WTC11 (cell line): Measurements from ENCODE around the gene CPT1B. TPM values are rescaled to one million over a fixed set of nuclear protein-coding genes. Genes with fewer than 3 reads are reported as not detected.

ENCODE experiments used
- ATAC-seq: fragments of 200-7000 bp; cut with Tn5 transposase; 2 replicates; pipeline ENCODE4 v1.10.0; 2021; ENCODE audit warnings: mild to moderate bottlenecking, moderate library complexity
- CTCF ChIA-PET: fragments of 300-600 bp; sonication (Branson Sonifier 250); formaldehyde crosslinking; loops from one replicate; lab custom pipeline; 2021; ENCODE audit warnings: antibody characterized with exemption; lab: Charles Lee
- POLR2A ChIA-PET: fragments of 350-600 bp; sonication (Branson Sonifier 250); formaldehyde crosslinking; loops from one replicate; lab custom pipeline; 2021; ENCODE audit warnings: antibody characterized with exemption; lab: Charles Lee
- DNase-seq: peaks from one replicate; pipeline ENCODE4 v3.0.0; 2021; ENCODE audit warnings: low spot score
- H3K27ac Mint-ChIP-seq: 2 replicates; pipeline ENCODE4 v1.8.0; 2021; ENCODE audit warnings: mixed read lengths
- H3K27me3 Mint-ChIP-seq: 2 replicates; pipeline ENCODE4 v1.8.0; 2021; ENCODE audit warnings: low read depth, mild to moderate bottlenecking, moderate library complexity, mixed read lengths
- H3K36me3 Mint-ChIP-seq: 2 replicates; pipeline ENCODE4 v1.8.0; 2021; ENCODE audit warnings: mixed read lengths
- H3K4me1 Mint-ChIP-seq: 2 replicates; pipeline ENCODE4 v1.8.0; 2022; ENCODE audit warnings: mixed read lengths
- H3K4me3 Mint-ChIP-seq: 2 replicates; pipeline ENCODE4 v1.8.0; 2021; ENCODE audit warnings: mild to moderate bottlenecking, moderate library complexity, mixed read lengths
- H3K9me3 Mint-ChIP-seq: 2 replicates; pipeline ENCODE4 v1.8.0; 2021; ENCODE audit warnings: mixed read lengths
- EMX1 ChIP-seq: fragments of 250-450 bp; sonication (Bioruptor Pico); IDR thresholded peaks from 2 replicates; pipeline ENCODE4 v1.8.0; 2021; ENCODE audit warnings: mild to moderate bottlenecking
- ESRRA ChIP-seq: sonication (generic); formaldehyde crosslinking; IDR thresholded peaks from 2 replicates; pipeline ENCODE4 v1.8.1; 2022; ENCODE audit warnings: mild to moderate bottlenecking, missing genetic modification reagents, borderline replicate concordance
- FOXK1 ChIP-seq: sonication (generic); formaldehyde crosslinking; IDR thresholded peaks from 2 replicates; pipeline ENCODE4 v1.8.0; 2022; ENCODE audit warnings: mild to moderate bottlenecking, moderate library complexity, missing genetic modification reagents
- FOXP1 ChIP-seq: sonication (generic); formaldehyde crosslinking; IDR thresholded peaks from 2 replicates; pipeline ENCODE4 v1.8.0; 2022; ENCODE audit warnings: missing genetic modification reagents, mild to moderate bottlenecking, moderate library complexity, borderline replicate concordance
- GABPB1 ChIP-seq: sonication (generic); formaldehyde crosslinking; IDR thresholded peaks from 2 replicates; pipeline ENCODE4 v1.8.1; 2023; ENCODE audit warnings: mild to moderate bottlenecking, missing genetic modification reagents
- GTF2I ChIP-seq: fragments of 250-450 bp; sonication (Bioruptor Pico); conservative IDR thresholded peaks from 2 replicates; pipeline ENCODE4 v1.4.0; 2021; ENCODE audit warnings: mild to moderate bottlenecking
- HMGA2 ChIP-seq: fragments of 250-450 bp; sonication (Bioruptor Pico); IDR thresholded peaks from 2 replicates; pipeline ENCODE4 v1.4.0; 2021; ENCODE audit warnings: mild to moderate bottlenecking, moderate library complexity
- JAZF1 ChIP-seq: fragments of 250-450 bp; sonication (Bioruptor Pico); IDR thresholded peaks from 2 replicates; pipeline ENCODE4 v1.9.0; 2021; ENCODE audit warnings: moderate library complexity, mild to moderate bottlenecking, inconsistent platforms
- NFE2L1 ChIP-seq: sonication (generic); formaldehyde crosslinking; IDR thresholded peaks from 2 replicates; pipeline ENCODE4 v1.8.1; 2023; ENCODE audit warnings: missing genetic modification reagents
- NR2C2 ChIP-seq: sonication (generic); formaldehyde crosslinking; IDR thresholded peaks from 2 replicates; pipeline ENCODE4 v1.8.0; 2022; ENCODE audit warnings: mild to moderate bottlenecking, missing genetic modification reagents
- SMAD4 ChIP-seq: sonication (generic); formaldehyde crosslinking; IDR thresholded peaks from 2 replicates; pipeline ENCODE4 v1.8.0; 2022; ENCODE audit warnings: mild to moderate bottlenecking, missing genetic modification reagents
- ZNF121 ChIP-seq: sonication (generic); formaldehyde crosslinking; IDR thresholded peaks from 2 replicates; pipeline ENCODE4 v1.8.0; 2023; ENCODE audit warnings: missing genetic modification reagents
- ZNF423 ChIP-seq: fragments of 250-450 bp; sonication (Bioruptor Pico); IDR thresholded peaks from 2 replicates; pipeline ENCODE4 v2.1.2; 2022; ENCODE audit warnings: mild to moderate bottlenecking, moderate library complexity
- total RNA-seq: library from RNA; stranded (reverse); gene quantifications from 3 replicates; pipeline ENCODE4 v1.2.3, GENCODE V29; 2021
- TF ChIP-seq, protein P1 (sequence below): sonication (generic); formaldehyde crosslinking; IDR thresholded peaks from 2 replicates; pipeline ENCODE4 v1.8.0; 2022; ENCODE audit warnings: mild to moderate bottlenecking, missing genetic modification reagents
- TF ChIP-seq, protein P2 (sequence below): sonication (generic); formaldehyde crosslinking; IDR thresholded peaks from 2 replicates; pipeline ENCODE4 v1.8.0; 2023; ENCODE audit warnings: missing genetic modification reagents, mild to moderate bottlenecking, borderline replicate concordance
- TF ChIP-seq, protein P3 (sequence below): fragments of 250-450 bp; sonication (Bioruptor Pico); IDR thresholded peaks from 2 replicates; pipeline ENCODE4 v1.9.0; 2021; ENCODE audit warnings: mild to moderate bottlenecking
- TF ChIP-seq, protein P4 (sequence below): sonication (generic); formaldehyde crosslinking; IDR thresholded peaks from 2 replicates; pipeline ENCODE4 v1.8.1; 2022; ENCODE audit warnings: low read depth, mild to moderate bottlenecking, moderate library complexity, missing genetic modification reagents, borderline replicate concordance
- TF ChIP-seq, protein P5 (sequence below): fragments of 250-450 bp; sonication (Bioruptor Pico); IDR thresholded peaks from 2 replicates; pipeline ENCODE4 v1.9.0; 2021; ENCODE audit warnings: mild to moderate bottlenecking

The CPT1B gene
- total RNA-seq, 1 experiment from 2014 or later: 33.7 TPM

DNA sequence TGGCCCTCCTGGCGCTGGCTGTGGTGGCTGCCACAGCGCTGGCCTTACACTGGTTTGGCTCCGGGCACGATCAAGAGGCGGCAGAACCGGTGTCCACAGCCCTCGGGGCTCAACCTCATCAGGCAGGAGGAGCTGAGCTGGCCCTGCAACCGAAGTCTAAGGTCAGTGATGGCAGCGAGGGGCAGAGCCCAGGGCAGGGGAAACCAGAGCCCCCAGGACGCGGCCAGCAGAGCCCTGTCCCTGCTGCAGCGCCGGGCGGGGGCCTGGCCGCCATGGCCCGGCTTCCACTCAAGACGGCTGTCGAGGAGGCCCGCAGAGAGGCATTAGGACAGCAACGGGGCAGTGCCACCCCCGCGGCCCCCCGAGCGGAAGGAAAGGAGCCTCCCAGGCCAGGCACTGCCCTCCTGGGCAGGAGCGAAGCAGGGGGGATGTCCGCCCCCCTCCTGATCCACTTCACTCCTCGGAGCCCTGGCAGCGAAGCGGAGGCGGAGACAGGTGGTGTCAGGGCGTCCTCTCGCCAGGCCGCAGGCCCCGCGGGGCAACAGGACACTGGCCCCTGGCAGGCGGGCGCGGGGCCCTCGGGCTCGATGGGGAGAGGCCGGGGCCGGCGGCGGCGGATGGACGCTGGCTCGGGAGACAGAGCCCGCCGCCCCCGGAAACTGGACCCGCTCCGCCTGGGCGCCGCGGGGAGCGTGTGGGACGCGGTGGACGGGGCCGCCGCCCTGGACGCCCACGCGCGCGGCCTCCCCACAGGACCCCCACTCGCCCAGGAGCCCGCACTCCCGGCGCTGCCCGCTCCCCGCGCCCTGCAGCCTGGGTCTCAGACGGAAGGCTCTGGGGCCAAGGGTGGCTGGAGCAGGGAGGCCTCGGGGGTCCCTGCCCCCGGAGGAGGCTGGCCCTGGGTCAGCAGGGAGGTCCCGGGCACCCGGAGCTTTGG is 31.6 kb downstream of the CPT1B start:
- ATAC-seq (no peak), DNase-seq (no peak)
- Mint-ChIP-seq H3K4me3 (no peak overlapping the region), H3K36me3 (no peaks in the 10 kb centered on the region), H3K27me3 (peaks cover 11% of the 10 kb centered on the region), H3K27ac (no peak overlapping the region), H3K4me1 (no peaks in the 10 kb centered on the region), H3K9me3 (no peaks in the 10 kb centered on the region)
- no peak for TF ChIP-seq NFE2L1
- TF ChIP-seq, protein P1, sequence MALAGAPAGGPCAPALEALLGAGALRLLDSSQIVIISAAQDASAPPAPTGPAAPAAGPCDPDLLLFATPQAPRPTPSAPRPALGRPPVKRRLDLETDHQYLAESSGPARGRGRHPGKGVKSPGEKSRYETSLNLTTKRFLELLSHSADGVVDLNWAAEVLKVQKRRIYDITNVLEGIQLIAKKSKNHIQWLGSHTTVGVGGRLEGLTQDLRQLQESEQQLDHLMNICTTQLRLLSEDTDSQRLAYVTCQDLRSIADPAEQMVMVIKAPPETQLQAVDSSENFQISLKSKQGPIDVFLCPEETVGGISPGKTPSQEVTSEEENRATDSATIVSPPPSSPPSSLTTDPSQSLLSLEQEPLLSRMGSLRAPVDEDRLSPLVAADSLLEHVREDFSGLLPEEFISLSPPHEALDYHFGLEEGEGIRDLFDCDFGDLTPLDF (CRISPR knock-in tag): no peak
- TF ChIP-seq, protein P2, sequence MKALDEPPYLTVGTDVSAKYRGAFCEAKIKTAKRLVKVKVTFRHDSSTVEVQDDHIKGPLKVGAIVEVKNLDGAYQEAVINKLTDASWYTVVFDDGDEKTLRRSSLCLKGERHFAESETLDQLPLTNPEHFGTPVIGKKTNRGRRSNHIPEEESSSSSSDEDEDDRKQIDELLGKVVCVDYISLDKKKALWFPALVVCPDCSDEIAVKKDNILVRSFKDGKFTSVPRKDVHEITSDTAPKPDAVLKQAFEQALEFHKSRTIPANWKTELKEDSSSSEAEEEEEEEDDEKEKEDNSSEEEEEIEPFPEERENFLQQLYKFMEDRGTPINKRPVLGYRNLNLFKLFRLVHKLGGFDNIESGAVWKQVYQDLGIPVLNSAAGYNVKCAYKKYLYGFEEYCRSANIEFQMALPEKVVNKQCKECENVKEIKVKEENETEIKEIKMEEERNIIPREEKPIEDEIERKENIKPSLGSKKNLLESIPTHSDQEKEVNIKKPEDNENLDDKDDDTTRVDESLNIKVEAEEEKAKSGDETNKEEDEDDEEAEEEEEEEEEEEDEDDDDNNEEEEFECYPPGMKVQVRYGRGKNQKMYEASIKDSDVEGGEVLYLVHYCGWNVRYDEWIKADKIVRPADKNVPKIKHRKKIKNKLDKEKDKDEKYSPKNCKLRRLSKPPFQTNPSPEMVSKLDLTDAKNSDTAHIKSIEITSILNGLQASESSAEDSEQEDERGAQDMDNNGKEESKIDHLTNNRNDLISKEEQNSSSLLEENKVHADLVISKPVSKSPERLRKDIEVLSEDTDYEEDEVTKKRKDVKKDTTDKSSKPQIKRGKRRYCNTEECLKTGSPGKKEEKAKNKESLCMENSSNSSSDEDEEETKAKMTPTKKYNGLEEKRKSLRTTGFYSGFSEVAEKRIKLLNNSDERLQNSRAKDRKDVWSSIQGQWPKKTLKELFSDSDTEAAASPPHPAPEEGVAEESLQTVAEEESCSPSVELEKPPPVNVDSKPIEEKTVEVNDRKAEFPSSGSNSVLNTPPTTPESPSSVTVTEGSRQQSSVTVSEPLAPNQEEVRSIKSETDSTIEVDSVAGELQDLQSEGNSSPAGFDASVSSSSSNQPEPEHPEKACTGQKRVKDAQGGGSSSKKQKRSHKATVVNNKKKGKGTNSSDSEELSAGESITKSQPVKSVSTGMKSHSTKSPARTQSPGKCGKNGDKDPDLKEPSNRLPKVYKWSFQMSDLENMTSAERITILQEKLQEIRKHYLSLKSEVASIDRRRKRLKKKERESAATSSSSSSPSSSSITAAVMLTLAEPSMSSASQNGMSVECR (CRISPR knock-in tag): no peak
- no peak for TF ChIP-seq ESRRA (CRISPR knock-in tag)
- no peak for TF ChIP-seq NR2C2 (CRISPR knock-in tag)
- TF ChIP-seq, protein P3, sequence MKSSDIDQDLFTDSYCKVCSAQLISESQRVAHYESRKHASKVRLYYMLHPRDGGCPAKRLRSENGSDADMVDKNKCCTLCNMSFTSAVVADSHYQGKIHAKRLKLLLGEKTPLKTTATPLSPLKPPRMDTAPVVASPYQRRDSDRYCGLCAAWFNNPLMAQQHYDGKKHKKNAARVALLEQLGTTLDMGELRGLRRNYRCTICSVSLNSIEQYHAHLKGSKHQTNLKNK (CRISPR knock-in tag): no peak
- TF ChIP-seq JAZF1 (CRISPR knock-in tag): no peak
- TF ChIP-seq FOXP1 (CRISPR knock-in tag): no peak
- TF ChIP-seq FOXK1 (CRISPR knock-in tag): no peak
- TF ChIP-seq SMAD4 (CRISPR knock-in tag): no peak
- TF ChIP-seq, protein P4, sequence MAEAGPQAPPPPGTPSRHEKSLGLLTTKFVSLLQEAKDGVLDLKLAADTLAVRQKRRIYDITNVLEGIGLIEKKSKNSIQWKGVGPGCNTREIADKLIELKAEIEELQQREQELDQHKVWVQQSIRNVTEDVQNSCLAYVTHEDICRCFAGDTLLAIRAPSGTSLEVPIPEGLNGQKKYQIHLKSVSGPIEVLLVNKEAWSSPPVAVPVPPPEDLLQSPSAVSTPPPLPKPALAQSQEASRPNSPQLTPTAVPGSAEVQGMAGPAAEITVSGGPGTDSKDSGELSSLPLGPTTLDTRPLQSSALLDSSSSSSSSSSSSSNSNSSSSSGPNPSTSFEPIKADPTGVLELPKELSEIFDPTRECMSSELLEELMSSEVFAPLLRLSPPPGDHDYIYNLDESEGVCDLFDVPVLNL (CRISPR knock-in tag): no peak
- TF ChIP-seq ZNF121 (CRISPR knock-in tag): no peak
- TF ChIP-seq GTF2I: no peak
- no peak for TF ChIP-seq EMX1 (CRISPR knock-in tag)
- TF ChIP-seq HMGA2: no peak
- ChIA-PET CTCF (interaction anchor here (1.0 to 2.5 kb wide), 5 partner anchors 16 to 75 kb away, joined by 3 to 23 read pairs (median 7); partner anchors contain the start of genes SCO2 and SYCE3), POLR2A (no interaction called here)

DNA sequence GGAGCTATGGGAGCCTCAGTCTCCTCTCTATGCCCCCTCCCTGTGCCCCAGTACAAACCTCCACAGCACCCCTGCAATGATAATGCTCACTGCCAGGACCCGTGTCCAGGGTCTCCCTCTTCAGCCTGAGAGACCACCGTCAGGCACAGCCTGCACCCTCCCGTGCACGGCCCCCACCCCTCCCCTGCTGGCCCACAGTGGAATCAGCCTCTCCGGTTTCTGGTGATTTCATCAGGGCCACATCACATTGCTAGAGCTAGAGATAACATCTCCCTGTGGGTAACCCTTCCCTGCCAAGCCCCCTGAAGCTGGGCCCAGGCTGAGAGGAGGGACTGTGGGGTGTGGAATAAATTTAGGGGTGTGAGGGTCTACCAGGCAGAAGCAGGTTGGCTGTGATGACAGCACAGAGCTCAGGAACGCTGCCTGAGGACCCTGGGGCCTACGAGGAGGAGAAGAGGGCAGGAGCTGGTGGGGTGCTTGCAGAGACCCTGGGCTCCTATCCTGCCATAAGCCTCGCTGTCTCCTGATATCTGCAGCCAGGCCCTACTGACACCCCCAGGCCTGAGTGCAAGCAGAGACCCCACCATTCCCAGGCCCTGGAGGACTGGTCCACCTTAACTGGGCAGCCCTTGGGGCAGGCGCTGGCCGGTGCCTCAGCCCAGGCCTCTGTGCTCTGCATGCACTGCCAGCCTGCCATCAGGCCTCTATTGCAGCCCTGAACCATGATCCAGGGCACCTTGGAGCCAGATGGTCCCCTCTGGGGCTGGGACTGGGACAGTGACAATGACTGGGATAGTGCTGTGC is 32.5 kb downstream of the CPT1B start, which contains the start of gene KLHDC7B:
Gene KLHDC7B (plus strand): TSS at position 378 of the 804 bp plus-strand sequence. CDS start 345 bp downstream, at position 723.
- CTCF ChIA-PET: interaction anchor here (0.7 to 1.2 kb wide), 3 partner anchors 17 to 83 kb away, joined by 3 to 4 read pairs (median 3); partner anchors contain the start of gene SYCE3
- DNase-seq (no peak), ATAC-seq (no peak)
- POLR2A ChIA-PET: no interaction called here
- Mint-ChIP-seq H3K4me3 (no peak within 1 kb of the TSS), H3K9me3 (no peaks in the 10 kb centered on the region), H3K27me3 (peaks cover 11% of the 10 kb centered on the region), H3K27ac (no peak within 1 kb of the TSS), H3K4me1 (no peaks in the 10 kb centered on the region), H3K36me3 (no peaks in the 10 kb centered on the region)
- TF ChIP-seq FOXP1 (CRISPR knock-in tag): no peak
- TF ChIP-seq, protein P5, sequence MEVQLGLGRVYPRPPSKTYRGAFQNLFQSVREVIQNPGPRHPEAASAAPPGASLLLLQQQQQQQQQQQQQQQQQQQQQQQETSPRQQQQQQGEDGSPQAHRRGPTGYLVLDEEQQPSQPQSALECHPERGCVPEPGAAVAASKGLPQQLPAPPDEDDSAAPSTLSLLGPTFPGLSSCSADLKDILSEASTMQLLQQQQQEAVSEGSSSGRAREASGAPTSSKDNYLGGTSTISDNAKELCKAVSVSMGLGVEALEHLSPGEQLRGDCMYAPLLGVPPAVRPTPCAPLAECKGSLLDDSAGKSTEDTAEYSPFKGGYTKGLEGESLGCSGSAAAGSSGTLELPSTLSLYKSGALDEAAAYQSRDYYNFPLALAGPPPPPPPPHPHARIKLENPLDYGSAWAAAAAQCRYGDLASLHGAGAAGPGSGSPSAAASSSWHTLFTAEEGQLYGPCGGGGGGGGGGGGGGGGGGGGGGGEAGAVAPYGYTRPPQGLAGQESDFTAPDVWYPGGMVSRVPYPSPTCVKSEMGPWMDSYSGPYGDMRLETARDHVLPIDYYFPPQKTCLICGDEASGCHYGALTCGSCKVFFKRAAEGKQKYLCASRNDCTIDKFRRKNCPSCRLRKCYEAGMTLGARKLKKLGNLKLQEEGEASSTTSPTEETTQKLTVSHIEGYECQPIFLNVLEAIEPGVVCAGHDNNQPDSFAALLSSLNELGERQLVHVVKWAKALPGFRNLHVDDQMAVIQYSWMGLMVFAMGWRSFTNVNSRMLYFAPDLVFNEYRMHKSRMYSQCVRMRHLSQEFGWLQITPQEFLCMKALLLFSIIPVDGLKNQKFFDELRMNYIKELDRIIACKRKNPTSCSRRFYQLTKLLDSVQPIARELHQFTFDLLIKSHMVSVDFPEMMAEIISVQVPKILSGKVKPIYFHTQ (CRISPR knock-in tag): no peak
- TF ChIP-seq ZNF121 (CRISPR knock-in tag): no peak
- TF ChIP-seq ZNF423: no peak
- TF ChIP-seq GABPB1 (CRISPR knock-in tag): peak; percentile 94
- TF ChIP-seq, all 79 proteins: peak for 1
